ENCODE results near the gene IMPG2. TPM values are rescaled to one million over a fixed set of nuclear protein-coding genes. Genes with fewer than 3 reads are reported as not detected.

IMPG2 gene
- total RNA-seq, 2 experiments from 2014 or later = 0.23 to 0.29 TPM

GRCh38 chr3:101177577-101177976 is 142.8 kb downstream of the IMPG2 start:
- ATAC-seq (no peak), DNase-seq (no peak)
- Mint-ChIP-seq H3K36me3 (peaks cover 1% of the 10 kb centered on the region), H3K9me3 (ENCODE audit: low read depth) (peaks cover 2% of the 10 kb centered on the region), H3K27ac (no peak overlapping the region), H3K27me3 (peaks cover 3% of the 10 kb centered on the region), H3K4me1 (no peaks in the 10 kb centered on the region), H3K4me3 (no peak overlapping the region)
- CTCF ChIA-PET = no interaction called here

Other genes with a start within 250 kb of the IMPG2 start
- 10 to 100 TPM; 21.2 to 23.2 TPM for gene SENP7, start 192.6 kb upstream of the IMPG2 start, total RNA-seq
- gene TRMT10C, start 241.3 kb upstream of the IMPG2 start, total RNA-seq = 10 to 100 TPM; 24.1 to 32.9 TPM

All from activated CD8-positive, alpha-beta memory T cell treated with anti-CD3 and anti-CD28 coated beads, Interleukin-2, amount 10 ng/mL, durations not matched to agents 7 days and 5 days (primary cell).